ENCODE measurements around the gene ELMO1. TPM values are rescaled to one million over a fixed set of nuclear protein-coding genes. Genes with fewer than 3 reads are reported as not detected.

ELMO1 gene
- total and polyA plus RNA-seq, 2 experiments from 2014 or later = 6.5 to 24.9 TPM

DNA sequence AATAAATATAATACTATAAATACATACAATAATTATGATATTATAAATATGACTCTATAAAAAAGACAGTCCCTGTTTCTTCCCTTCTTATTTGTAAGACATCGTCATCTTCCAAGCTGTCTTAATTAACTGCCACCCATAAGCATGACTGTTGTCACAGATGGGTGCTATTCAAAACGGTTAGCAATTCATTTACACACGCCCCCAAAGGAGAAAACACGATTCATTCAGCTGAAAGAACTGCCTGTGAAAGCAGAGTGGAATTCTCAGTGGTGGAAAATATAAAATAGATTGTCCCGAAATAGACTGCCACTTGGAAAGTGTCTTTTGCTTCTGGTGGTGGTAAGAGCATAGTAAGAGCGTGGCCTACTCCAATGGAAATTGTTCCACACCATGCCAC is 48.9 kb upstream of the ELMO1 start:
- Mint-ChIP-seq H3K27ac (no peak overlapping the region), H3K4me1 (peaks cover 7% of the 10 kb centered on the region), H3K9me3 (no peaks in the 10 kb centered on the region), H3K27me3 (ENCODE audit: insufficient read depth, low read depth, poor library complexity) (peaks cover 2% of the 10 kb centered on the region), H3K36me3 (ENCODE audit: low read depth) (no peaks in the 10 kb centered on the region), H3K4me3 (no peak overlapping the region)
- no peak for DNase-seq (ENCODE audit: low spot score)
- no peaks in the 10 kb centered on the region for H4K20me1 ChIP-seq (replicated peaks; ENCODE audit: insufficient read depth)
- H3K4me3 ChIP-seq = no peak overlapping the region
- no peak overlapping the region for H2AFZ ChIP-seq
- H3K27ac ChIP-seq (ENCODE audit: low read depth) = no peak overlapping the region
- no peaks in the 10 kb centered on the region for H3K9me2 ChIP-seq (ENCODE audit: insufficient read depth)
- ATAC-seq = no peak
- TF ChIP-seq, protein P1, sequence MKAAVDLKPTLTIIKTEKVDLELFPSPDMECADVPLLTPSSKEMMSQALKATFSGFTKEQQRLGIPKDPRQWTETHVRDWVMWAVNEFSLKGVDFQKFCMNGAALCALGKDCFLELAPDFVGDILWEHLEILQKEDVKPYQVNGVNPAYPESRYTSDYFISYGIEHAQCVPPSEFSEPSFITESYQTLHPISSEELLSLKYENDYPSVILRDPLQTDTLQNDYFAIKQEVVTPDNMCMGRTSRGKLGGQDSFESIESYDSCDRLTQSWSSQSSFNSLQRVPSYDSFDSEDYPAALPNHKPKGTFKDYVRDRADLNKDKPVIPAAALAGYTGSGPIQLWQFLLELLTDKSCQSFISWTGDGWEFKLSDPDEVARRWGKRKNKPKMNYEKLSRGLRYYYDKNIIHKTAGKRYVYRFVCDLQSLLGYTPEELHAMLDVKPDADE (IDR thresholded peaks at IDR 0.05) = no peak
- TF ChIP-seq, protein P2, sequence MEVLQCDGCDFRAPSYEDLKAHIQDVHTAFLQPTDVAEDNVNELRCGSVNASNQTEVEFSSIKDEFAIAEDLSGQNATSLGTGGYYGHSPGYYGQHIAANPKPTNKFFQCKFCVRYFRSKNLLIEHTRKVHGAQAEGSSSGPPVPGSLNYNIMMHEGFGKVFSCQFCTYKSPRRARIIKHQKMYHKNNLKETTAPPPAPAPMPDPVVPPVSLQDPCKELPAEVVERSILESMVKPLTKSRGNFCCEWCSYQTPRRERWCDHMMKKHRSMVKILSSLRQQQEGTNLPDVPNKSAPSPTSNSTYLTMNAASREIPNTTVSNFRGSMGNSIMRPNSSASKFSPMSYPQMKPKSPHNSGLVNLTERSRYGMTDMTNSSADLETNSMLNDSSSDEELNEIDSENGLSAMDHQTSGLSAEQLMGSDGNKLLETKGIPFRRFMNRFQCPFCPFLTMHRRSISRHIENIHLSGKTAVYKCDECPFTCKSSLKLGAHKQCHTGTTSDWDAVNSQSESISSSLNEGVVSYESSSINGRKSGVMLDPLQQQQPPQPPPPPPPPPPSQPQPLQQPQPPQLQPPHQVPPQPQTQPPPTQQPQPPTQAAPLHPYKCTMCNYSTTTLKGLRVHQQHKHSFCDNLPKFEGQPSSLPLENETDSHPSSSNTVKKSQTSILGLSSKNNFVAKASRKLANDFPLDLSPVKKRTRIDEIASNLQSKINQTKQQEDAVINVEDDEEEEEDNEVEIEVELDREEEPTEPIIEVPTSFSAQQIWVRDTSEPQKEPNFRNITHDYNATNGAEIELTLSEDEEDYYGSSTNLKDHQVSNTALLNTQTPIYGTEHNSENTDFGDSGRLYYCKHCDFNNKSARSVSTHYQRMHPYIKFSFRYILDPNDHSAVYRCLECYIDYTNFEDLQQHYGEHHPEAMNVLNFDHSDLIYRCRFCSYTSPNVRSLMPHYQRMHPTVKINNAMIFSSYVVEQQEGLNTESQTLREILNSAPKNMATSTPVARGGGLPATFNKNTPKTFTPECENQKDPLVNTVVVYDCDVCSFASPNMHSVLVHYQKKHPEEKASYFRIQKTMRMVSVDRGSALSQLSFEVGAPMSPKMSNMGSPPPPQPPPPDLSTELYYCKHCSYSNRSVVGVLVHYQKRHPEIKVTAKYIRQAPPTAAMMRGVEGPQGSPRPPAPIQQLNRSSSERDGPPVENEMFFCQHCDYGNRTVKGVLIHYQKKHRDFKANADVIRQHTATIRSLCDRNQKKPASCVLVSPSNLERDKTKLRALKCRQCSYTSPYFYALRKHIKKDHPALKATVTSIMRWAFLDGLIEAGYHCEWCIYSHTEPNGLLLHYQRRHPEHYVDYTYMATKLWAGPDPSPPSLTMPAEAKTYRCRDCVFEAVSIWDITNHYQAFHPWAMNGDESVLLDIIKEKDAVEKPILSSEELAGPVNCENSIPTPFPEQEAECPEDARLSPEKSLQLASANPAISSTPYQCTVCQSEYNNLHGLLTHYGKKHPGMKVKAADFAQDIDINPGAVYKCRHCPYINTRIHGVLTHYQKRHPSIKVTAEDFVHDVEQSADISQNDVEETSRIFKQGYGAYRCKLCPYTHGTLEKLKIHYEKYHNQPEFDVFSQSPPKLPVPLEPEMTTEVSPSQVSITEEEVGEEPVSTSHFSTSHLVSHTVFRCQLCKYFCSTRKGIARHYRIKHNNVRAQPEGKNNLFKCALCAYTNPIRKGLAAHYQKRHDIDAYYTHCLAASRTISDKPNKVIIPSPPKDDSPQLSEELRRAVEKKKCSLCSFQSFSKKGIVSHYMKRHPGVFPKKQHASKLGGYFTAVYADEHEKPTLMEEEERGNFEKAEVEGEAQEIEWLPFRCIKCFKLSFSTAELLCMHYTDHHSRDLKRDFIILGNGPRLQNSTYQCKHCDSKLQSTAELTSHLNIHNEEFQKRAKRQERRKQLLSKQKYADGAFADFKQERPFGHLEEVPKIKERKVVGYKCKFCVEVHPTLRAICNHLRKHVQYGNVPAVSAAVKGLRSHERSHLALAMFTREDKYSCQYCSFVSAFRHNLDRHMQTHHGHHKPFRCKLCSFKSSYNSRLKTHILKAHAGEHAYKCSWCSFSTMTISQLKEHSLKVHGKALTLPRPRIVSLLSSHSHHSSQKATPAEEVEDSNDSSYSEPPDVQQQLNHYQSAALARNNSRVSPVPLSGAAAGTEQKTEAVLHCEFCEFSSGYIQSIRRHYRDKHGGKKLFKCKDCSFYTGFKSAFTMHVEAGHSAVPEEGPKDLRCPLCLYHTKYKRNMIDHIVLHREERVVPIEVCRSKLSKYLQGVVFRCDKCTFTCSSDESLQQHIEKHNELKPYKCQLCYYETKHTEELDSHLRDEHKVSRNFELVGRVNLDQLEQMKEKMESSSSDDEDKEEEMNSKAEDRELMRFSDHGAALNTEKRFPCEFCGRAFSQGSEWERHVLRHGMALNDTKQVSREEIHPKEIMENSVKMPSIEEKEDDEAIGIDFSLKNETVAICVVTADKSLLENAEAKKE (CRISPR knock-in tag; IDR thresholded peaks at IDR 0.05) = no peak
- H3F3A ChIP-seq (replicated peaks; ENCODE audit: low read depth) = no peaks in the 10 kb centered on the region
- no peaks in the 10 kb centered on the region for H3K36me3 ChIP-seq (ENCODE audit: insufficient read depth)
- no peaks in the 10 kb centered on the region for H3K79me2 ChIP-seq (replicated peaks; ENCODE audit: insufficient read depth)
- H3K4me1 ChIP-seq (ENCODE audit: insufficient read depth) = no peaks in the 10 kb centered on the region; the same call in 1 of the 2 replicates
- no peak overlapping the region for H3K4me2 ChIP-seq
- H3K27me3 ChIP-seq (ENCODE audit: insufficient read depth) = no peaks in the 10 kb centered on the region

DNA sequence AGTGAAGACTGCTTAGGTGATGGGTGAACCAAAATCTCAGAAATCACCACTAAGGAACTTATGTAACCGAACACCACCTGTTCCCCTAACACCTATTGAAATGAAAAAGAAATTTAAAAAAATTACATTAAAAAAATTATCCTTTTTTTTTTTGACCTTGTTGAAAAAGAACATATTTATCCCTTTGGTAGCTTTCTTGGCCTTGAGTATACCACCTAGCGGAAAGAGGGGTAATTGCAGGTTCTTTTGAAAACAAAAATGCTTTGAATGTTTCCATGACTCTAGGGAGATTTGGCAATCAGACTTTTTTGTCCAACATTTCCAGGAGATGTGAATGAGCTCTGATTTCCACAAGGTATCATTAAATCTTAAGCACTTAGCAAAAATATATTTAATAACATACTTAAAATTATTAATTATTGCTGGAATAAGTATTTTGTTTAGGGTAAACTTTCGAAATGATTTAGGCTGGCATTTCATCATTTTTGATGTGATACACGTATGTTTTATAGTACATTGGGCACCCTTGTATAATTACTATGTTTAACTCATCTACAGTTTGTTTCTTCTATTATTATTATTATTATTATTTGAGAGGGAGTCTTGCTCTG is 47.0 kb upstream of the ELMO1 start:
- H3K4me3 Mint-ChIP-seq = no peak overlapping the region
- 0 out of 3 replicates have a peak, but pooled peaks cover 3% of the 10 kb centered on the region for H3K9me3 Mint-ChIP-seq
- H3K4me1 Mint-ChIP-seq = peaks cover 7% of the 10 kb centered on the region
- no peaks in the 10 kb centered on the region for H4K20me1 ChIP-seq (replicated peaks; ENCODE audit: insufficient read depth)
- DNase-seq (ENCODE audit: low spot score) (peak; percentile 63), ATAC-seq (no peak)
- no peak overlapping the region for H3K4me2 ChIP-seq
- peaks cover 3% of the 10 kb centered on the region; the same call in 1 of the 2 replicates for H3K9me2 ChIP-seq (ENCODE audit: insufficient read depth)
- H3K4me3 ChIP-seq = no peak overlapping the region
- no peaks in the 10 kb centered on the region for H3K27me3 ChIP-seq (ENCODE audit: insufficient read depth)
- H2AFZ ChIP-seq = no peak overlapping the region
- no peaks in the 10 kb centered on the region for H3K79me2 ChIP-seq (replicated peaks; ENCODE audit: insufficient read depth)
- H3K36me3 ChIP-seq (ENCODE audit: insufficient read depth) = no peaks in the 10 kb centered on the region
- H3K36me3 Mint-ChIP-seq (ENCODE audit: low read depth) = no peaks in the 10 kb centered on the region
- no peak overlapping the region for H3K27ac Mint-ChIP-seq
- H3K27me3 Mint-ChIP-seq (ENCODE audit: insufficient read depth, low read depth, poor library complexity) = peaks cover 3% of the 10 kb centered on the region
- no peaks in the 10 kb centered on the region for H3F3A ChIP-seq (replicated peaks; ENCODE audit: low read depth)
- TF ChIP-seq, protein P3, sequence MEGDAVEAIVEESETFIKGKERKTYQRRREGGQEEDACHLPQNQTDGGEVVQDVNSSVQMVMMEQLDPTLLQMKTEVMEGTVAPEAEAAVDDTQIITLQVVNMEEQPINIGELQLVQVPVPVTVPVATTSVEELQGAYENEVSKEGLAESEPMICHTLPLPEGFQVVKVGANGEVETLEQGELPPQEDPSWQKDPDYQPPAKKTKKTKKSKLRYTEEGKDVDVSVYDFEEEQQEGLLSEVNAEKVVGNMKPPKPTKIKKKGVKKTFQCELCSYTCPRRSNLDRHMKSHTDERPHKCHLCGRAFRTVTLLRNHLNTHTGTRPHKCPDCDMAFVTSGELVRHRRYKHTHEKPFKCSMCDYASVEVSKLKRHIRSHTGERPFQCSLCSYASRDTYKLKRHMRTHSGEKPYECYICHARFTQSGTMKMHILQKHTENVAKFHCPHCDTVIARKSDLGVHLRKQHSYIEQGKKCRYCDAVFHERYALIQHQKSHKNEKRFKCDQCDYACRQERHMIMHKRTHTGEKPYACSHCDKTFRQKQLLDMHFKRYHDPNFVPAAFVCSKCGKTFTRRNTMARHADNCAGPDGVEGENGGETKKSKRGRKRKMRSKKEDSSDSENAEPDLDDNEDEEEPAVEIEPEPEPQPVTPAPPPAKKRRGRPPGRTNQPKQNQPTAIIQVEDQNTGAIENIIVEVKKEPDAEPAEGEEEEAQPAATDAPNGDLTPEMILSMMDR (conservative IDR thresholded peaks at IDR 0.05; ENCODE audit: low read depth in 2 of 2) = peak; percentile 50 to 58; a peak in 3 of 4 replicates
- TF ChIP-seq JUNB (IDR thresholded peaks at IDR 0.05; ENCODE audit: unreplicated experiment) = no peak
- no peak overlapping the region for H3K27ac ChIP-seq (ENCODE audit: low read depth)
- H3K4me1 ChIP-seq (ENCODE audit: insufficient read depth) = no peaks in the 10 kb centered on the region; the same call in 1 of the 2 replicates

All from GM23338 (cell line).